ENCODE results near the gene SERHL2. TPM values are rescaled to one million over a fixed set of nuclear protein-coding genes. Genes with fewer than 3 reads are reported as not detected.
"Not testable (repeated sequence)": the region's sequence is repeated elsewhere in the genome, so short reads cannot be mapped to it uniquely, and the experiment has no call there.

The SERHL2 gene
- total RNA-seq, 1 experiment from 2014 or later, result 1.0 TPM

GRCh38 chr22:42512273-42512990 lies 41.3 kb upstream of the SERHL2 start:
- H2BK120ac ChIP-seq (ENCODE audit: low read depth, low read length, poor library complexity, severe bottlenecking); H3K18ac ChIP-seq (ENCODE audit: insufficient read length, low read depth, low read length); H4K8ac ChIP-seq (replicated peaks; ENCODE audit: insufficient read length, low read depth, low read length); H3K9ac ChIP-seq (ENCODE audit: extremely low read depth, insufficient read length, low read length); H3K56ac ChIP-seq (ENCODE audit: insufficient read length, low read depth, low read length); H2BK12ac ChIP-seq (ENCODE audit: insufficient read length, low read depth, low read length); H2BK20ac ChIP-seq (ENCODE audit: low read depth, low read length, poor library complexity, severe bottlenecking); H4K20me1 ChIP-seq (ENCODE audit: control insufficient read depth, insufficient read depth, insufficient read length); H3K27me3 ChIP-seq (ENCODE audit: insufficient read depth, low read length); H3K27ac ChIP-seq (ENCODE audit: insufficient read length, low read depth, low read length); H4K91ac ChIP-seq (ENCODE audit: insufficient read length, low read depth, low read length); H3K27me3 Mint-ChIP-seq (ENCODE audit: low read depth); H3K14ac ChIP-seq (ENCODE audit: insufficient read depth, low read length); H3K79me1 ChIP-seq (ENCODE audit: insufficient read depth, low read depth, low read length, poor library complexity, severe bottlenecking); H3K23ac ChIP-seq (ENCODE audit: insufficient read length, low read depth, low read length); H2BK5ac ChIP-seq (ENCODE audit: insufficient read length, low read length); H2AFZ ChIP-seq (ENCODE audit: low read length); H3K4me1 ChIP-seq (ENCODE audit: insufficient read depth, low read length); H3K9me3 Mint-ChIP-seq; H3K9me3 ChIP-seq (ENCODE audit: control insufficient read depth, low read depth, low read length); H3K4ac ChIP-seq (ENCODE audit: low read depth, low read length); H3T11ph ChIP-seq (ENCODE audit: low read length); H3K79me2 ChIP-seq (ENCODE audit: insufficient read depth, low read length); H2AK5ac ChIP-seq (ENCODE audit: insufficient read length, low read length); H3K4me2 ChIP-seq (ENCODE audit: insufficient read depth, insufficient read length, low read length); H4K5ac ChIP-seq (ENCODE audit: insufficient read length, low read depth, low read length); H2BK15ac ChIP-seq (ENCODE audit: low read depth, low read length); H3K23me2 ChIP-seq (ENCODE audit: insufficient read length, low read depth, low read length, poor library complexity, severe bottlenecking): not testable (repeated sequence)
- H3K4me1 Mint-ChIP-seq, result peaks cover 17 to 31% of the 10 kb centered on the region in 2 experiments
- H3K4me3 Mint-ChIP-seq, result peak overlapping the region in 1 of 2 experiments; percentile 23; a peak in 2 of 5 replicates
- peak; percentile 61 for TF ChIP-seq CTCF (conservative IDR thresholded peaks at IDR 0.05)
- H3K36me3 Mint-ChIP-seq (ENCODE audit: insufficient read depth in 1 of 3, low read depth in 3 of 3), result peaks cover 25 to 59% (median 42%) of the 10 kb centered on the region in 3 experiments
- H3K27ac Mint-ChIP-seq, result peak overlapping the region in 2 of 3 experiments; percentile 49 to 92; a peak in 3 of 7 replicates
- DNase-seq, result peak; percentile 66
- no CpG with 5 or more reads among the region's 22 CpGs for WGBS (ENCODE audit: extremely low coverage, insufficient read length, low lambda C conversion rate)

GRCh38 chr22:42514331-42514730 lies 39.4 kb upstream of the SERHL2 start:
- not testable (repeated sequence) for H3K56ac ChIP-seq (ENCODE audit: insufficient read length, low read depth, low read length); H4K91ac ChIP-seq (ENCODE audit: insufficient read length, low read depth, low read length); H3K18ac ChIP-seq (ENCODE audit: insufficient read length, low read depth, low read length); DNase-seq; H3K14ac ChIP-seq (ENCODE audit: insufficient read depth, low read length); H3K4me1 ChIP-seq (ENCODE audit: insufficient read depth, low read length); H2BK20ac ChIP-seq (ENCODE audit: low read depth, low read length, poor library complexity, severe bottlenecking); H3K27me3 ChIP-seq (ENCODE audit: insufficient read depth, low read length); H2BK12ac ChIP-seq (ENCODE audit: insufficient read length, low read depth, low read length); H3K79me2 ChIP-seq (ENCODE audit: insufficient read depth, low read length); H2BK5ac ChIP-seq (ENCODE audit: insufficient read length, low read length); H3K27me3 Mint-ChIP-seq (ENCODE audit: low read depth); H3K27ac ChIP-seq (ENCODE audit: insufficient read length, low read depth, low read length); H3K23me2 ChIP-seq (ENCODE audit: insufficient read length, low read depth, low read length, poor library complexity, severe bottlenecking); H3K4me3 Mint-ChIP-seq; H2AK5ac ChIP-seq (ENCODE audit: insufficient read length, low read length); H3K9ac ChIP-seq (ENCODE audit: extremely low read depth, insufficient read length, low read length); H4K20me1 ChIP-seq (ENCODE audit: control insufficient read depth, insufficient read depth, insufficient read length); H2AFZ ChIP-seq (ENCODE audit: low read length); H3K4ac ChIP-seq (ENCODE audit: low read depth, low read length); H4K5ac ChIP-seq (ENCODE audit: insufficient read length, low read depth, low read length); H3K9me3 Mint-ChIP-seq; H3K23ac ChIP-seq (ENCODE audit: insufficient read length, low read depth, low read length); H3T11ph ChIP-seq (ENCODE audit: low read length); H3K79me1 ChIP-seq (ENCODE audit: insufficient read depth, low read depth, low read length, poor library complexity, severe bottlenecking); H3K4me2 ChIP-seq (ENCODE audit: insufficient read depth, insufficient read length, low read length); H3K9me3 ChIP-seq (ENCODE audit: control insufficient read depth, low read depth, low read length); H2BK120ac ChIP-seq (ENCODE audit: low read depth, low read length, poor library complexity, severe bottlenecking); H2BK15ac ChIP-seq (ENCODE audit: low read depth, low read length); H4K8ac ChIP-seq (replicated peaks; ENCODE audit: insufficient read length, low read depth, low read length)
- no CpG with 5 or more reads among the region's 17 CpGs for WGBS (ENCODE audit: extremely low coverage, insufficient read length, low lambda C conversion rate)
- Mint-ChIP-seq H3K36me3 (ENCODE audit: insufficient read depth in 1 of 3, low read depth in 3 of 3) (peaks cover 28 to 65% (median 48%) of the 10 kb centered on the region in 3 experiments), H3K27ac (peak overlapping the region in 2 of 3 experiments; percentile 22 to 53; a peak in 1 of 7 replicates), H3K4me1 (peaks cover 12 to 26% of the 10 kb centered on the region in 2 experiments)
